Measurements from ENCODE around the gene SLC10A7. TPM values are rescaled to one million over a fixed set of nuclear protein-coding genes. Genes with fewer than 3 reads are reported as not detected.
"Not testable (repeated sequence)": the region's sequence is repeated elsewhere in the genome, so short reads cannot be mapped to it uniquely, and the experiment has no call there.

Gene SLC10A7
- polyA plus RNA-seq, 4 donors, result 12.9 to 18.3 (median 15.0) TPM

GRCh38 chr4:146371812-146372211 lies 149.9 kb downstream of the SLC10A7 start:
- no peak for DNase-seq (ENCODE audit: low read depth in 4 of 4, low spot score in 3 of 4)

GRCh38 chr4:146370841-146371240 lies 150.9 kb downstream of the SLC10A7 start:
- no peak for DNase-seq (ENCODE audit: low read depth in 4 of 4, low spot score in 3 of 4)

GRCh38 chr4:146369446-146369845 lies 152.3 kb downstream of the SLC10A7 start:
- DNase-seq (ENCODE audit: low read depth in 4 of 4, low spot score in 3 of 4), result no peak

GRCh38 chr4:146368209-146368608 lies 153.5 kb downstream of the SLC10A7 start:
- no peak for DNase-seq (ENCODE audit: low read depth in 4 of 4, low spot score in 3 of 4)

- no peak for DNase-seq (ENCODE audit: low read depth in 4 of 4, low spot score in 3 of 4)
These were observed 154.4 kb downstream of the SLC10A7 start for GRCh38 chr4:146367347-146367746.

GRCh38 chr4:146359771-146360170 lies 162.0 kb downstream of the SLC10A7 start:
- no peak for DNase-seq (ENCODE audit: low read depth in 4 of 4, low spot score in 3 of 4)

- not testable (repeated sequence) for DNase-seq (ENCODE audit: low read depth in 4 of 4, low spot score in 3 of 4)
These were observed 171.6 kb downstream of the SLC10A7 start for GRCh38 chr4:146350114-146350513.

GRCh38 chr4:146349306-146349705 lies 172.4 kb downstream of the SLC10A7 start:
- DNase-seq (ENCODE audit: low read depth in 4 of 4, low spot score in 3 of 4), result no peak

GRCh38 chr4:146347822-146348221 lies 173.9 kb downstream of the SLC10A7 start:
- DNase-seq (ENCODE audit: low read depth in 4 of 4, low spot score in 3 of 4), result no peak

GRCh38 chr4:146346276-146346675 lies 175.5 kb downstream of the SLC10A7 start:
- DNase-seq (ENCODE audit: low read depth in 4 of 4, low spot score in 3 of 4), result no peak

- DNase-seq (ENCODE audit: low read depth in 4 of 4, low spot score in 3 of 4), result no peak
These were observed 178.0 kb downstream of the SLC10A7 start for GRCh38 chr4:146343776-146344175.

- no peak for DNase-seq (ENCODE audit: low read depth in 4 of 4, low spot score in 3 of 4)
These were observed 178.5 kb downstream of the SLC10A7 start for GRCh38 chr4:146343199-146343598.

GRCh38 chr4:146342600-146343192 lies 179.0 kb downstream of the SLC10A7 start:
- no peak for DNase-seq (ENCODE audit: low read depth in 4 of 4, low spot score in 3 of 4)

- DNase-seq (ENCODE audit: low read depth in 4 of 4, low spot score in 3 of 4), result no peak
These were observed 180.9 kb downstream of the SLC10A7 start for GRCh38 chr4:146340798-146341197.

- no peak for DNase-seq (ENCODE audit: low read depth in 4 of 4, low spot score in 3 of 4)
These were observed 183.2 kb downstream of the SLC10A7 start for GRCh38 chr4:146338512-146338911.

- no peak for DNase-seq (ENCODE audit: low read depth in 4 of 4, low spot score in 3 of 4)
These were observed 185.3 kb downstream of the SLC10A7 start for GRCh38 chr4:146336410-146336807.

- DNase-seq (ENCODE audit: low read depth in 4 of 4, low spot score in 3 of 4), result no peak
These were observed 185.9 kb downstream of the SLC10A7 start for GRCh38 chr4:146335763-146336409.

GRCh38 chr4:146334862-146335449 lies 186.8 kb downstream of the SLC10A7 start:
- DNase-seq (ENCODE audit: low read depth in 4 of 4, low spot score in 3 of 4), result no peak

GRCh38 chr4:146333895-146334262 lies 187.9 kb downstream of the SLC10A7 start:
- no peak for DNase-seq (ENCODE audit: low read depth in 4 of 4, low spot score in 3 of 4)

GRCh38 chr4:146333187-146333894 lies 188.4 kb downstream of the SLC10A7 start:
- DNase-seq (ENCODE audit: low read depth in 4 of 4, low spot score in 3 of 4), result no peak

- DNase-seq (ENCODE audit: low read depth in 4 of 4, low spot score in 3 of 4), result no peak
These were observed 191.3 kb downstream of the SLC10A7 start for GRCh38 chr4:146330392-146330791.

All from left renal pelvis (tissue), 4 donors.